HT-29 (cell line): Measurements from ENCODE around the gene WDR35. TPM values are rescaled to one million over a fixed set of nuclear protein-coding genes. Genes with fewer than 3 reads are reported as not detected.
A peak's percentile ranks its signal among the peaks of the same experiment; 100 is the strongest.
"Not testable (repeated sequence)": the region's sequence is repeated elsewhere in the genome, so short reads cannot be mapped to it uniquely, and the experiment has no call there.

Experiments
- DNase-seq: peaks from one replicate; pipeline ENCODE4 v3.0.0-alpha.2; 2015; ENCODE audit warnings: low spot score
- total RNA-seq: library from RNA; depleted of rRNA; stranded (reverse); fragments of >200 nt; shearing (Covaris generic); gene quantifications from 2 replicates; pipeline ENCODE4 v1.2.3, GENCODE V29; 2014

WDR35 gene
- total RNA-seq, 1 experiment from 2014 or later: 3.9 TPM

DNA sequence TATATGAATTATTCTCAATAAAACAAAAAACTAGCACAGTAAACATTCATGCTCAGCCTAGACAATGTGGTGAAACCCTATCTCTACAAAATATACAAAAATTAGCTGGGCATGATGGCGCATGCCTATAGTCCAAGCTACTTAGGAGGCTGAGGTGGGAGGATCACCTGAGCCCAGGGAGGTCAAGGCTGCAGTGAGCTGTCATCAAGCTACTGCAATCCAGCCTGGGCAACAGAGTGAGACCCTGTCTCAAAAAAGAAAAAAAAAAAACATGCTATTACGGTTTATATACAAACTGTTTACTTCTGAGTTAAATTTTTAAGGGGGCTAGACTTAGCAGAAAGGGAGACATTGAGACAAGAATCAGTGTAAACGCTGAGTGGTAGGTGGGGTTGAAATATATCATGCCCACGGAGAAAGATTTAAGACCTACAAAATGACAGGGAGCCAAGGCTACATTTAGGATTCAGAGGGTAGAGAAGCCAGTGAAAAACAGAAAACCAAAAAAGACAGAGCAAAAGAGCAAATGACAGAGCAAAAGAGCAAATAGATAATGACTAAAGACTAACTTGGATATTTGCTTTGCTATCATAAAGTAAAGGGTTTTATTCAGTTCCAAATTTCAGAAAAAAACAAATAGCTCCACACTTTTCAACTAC lies 95.6 kb downstream of the WDR35 start:
- no peak for DNase-seq

DNA sequence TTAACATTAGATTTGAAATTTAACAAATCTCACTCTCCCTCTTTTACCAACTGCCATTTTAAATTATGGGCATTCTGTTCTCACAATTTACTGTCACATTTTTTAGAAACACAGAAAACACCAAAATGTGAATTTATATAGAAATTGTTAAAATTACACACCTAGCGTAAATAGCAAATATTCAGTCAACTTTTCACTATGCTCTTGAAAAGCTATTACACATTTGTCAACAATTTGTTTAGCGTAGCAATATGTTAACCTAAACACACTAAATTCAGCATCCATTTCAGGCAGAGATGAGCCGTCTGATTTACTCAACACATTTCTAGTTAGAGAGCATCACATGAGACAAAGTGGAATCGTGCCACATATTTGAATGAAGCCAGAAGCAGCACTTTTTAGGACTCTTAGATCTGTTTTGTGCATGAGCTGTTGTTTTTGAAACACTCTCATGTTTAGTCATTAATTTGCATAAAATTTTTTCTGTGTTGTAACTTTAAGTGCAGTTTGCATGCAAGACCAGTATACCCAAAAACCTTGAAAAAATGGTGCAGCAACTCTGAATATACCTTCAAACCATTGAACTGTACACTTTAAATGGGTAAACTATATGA lies 96.3 kb downstream of the WDR35 start:
- DNase-seq: no peak

DNA sequence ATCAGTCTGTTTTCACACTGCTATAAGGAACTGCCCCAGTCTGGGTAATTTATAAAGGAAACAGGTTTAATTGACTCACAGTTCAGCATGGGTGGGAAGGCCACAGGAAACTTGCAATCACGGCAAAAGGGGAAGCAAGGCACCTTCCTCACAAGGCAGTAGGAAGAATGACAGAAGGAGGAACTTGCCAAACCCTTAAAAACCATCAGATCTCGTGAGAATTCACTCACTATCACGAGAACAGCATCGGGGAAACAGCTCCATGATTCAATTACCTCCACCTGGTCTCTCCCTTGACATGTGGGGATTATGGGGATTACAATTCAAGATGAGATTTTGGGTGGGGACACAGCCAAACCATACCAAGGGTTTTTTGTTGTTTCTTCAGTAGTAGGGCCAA lies 97.9 kb downstream of the WDR35 start:
- not testable (repeated sequence) for DNase-seq

DNA sequence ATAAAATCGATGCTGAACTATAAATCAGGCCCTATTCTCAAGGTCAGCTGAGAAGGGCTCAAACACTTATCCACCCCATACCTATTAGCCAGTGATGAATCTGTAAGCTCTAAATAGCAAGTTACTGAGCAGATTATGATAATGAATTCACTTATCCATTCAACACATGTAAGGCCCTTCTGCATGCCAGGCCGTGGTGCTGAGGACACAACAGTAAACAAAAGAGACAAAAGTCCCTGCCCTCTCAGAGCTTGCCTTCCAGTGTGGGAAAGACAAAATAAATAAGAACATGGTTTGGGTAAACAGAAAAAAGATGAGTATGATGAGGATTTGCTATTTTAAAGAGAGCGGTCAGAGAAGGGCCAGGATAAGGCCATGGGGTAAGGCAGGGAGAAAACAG lies 99.8 kb downstream of the WDR35 start:
- no peak for DNase-seq

DNA sequence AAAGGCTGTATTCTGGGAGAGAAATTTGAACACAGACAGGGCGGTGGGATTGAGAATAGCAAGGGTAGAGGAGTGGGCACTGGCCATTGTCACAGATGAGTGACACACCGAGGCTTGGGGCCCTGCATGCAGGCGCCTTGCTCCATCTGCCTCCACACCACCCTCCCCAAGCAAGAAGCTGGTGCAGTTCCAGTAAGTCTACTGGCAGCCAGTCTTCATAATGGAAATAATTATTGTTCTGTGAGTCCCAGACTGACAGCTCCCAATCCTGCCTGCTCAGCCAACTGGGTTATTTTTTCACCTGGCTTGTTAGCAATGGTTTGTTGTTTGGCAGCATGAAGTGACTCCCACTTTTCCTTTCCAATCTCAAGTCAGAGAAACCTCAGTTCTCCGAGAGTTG lies 101.1 kb downstream of the WDR35 start:
- DNase-seq: no peak

DNA sequence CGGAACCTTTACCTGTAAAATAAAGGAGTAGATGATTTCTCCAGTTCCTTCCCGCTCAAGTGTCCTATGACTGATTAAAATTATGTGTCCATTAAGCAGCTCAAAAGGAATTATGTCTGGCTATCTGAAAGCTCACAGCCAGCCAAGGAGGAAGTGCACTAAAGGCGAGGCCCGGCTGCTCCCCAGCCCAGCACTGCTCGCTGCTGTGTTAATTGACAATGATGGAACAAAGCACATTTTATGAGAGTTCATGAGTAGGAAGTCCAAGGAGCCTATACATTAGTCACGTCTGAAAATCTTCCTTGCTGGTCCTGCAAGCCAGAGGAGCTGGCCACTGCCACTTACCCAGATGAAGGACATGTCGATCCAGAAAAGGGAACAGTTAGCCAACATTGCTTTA lies 102.4 kb downstream of the WDR35 start:
- DNase-seq: peak; percentile 52

DNA sequence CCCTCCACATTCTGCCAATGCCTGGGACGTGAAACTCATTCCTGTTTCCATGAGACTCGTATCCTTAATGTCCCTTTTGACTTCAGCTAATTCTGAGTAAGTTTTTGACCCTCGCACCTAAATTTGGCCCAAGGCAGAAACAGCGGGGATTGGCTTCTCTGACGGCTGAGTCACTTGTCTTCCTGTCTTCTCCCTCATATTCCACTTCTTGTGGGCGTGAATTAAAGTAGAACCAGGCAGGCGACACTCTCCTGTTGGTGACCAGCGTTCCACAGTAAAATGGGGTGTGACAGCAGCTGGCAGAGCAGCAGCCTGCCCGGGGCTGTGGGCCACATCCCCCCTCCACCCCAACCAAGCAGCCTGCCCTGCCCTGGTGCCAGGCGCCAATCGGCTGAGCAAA lies 103.6 kb downstream of the WDR35 start:
- DNase-seq: no peak

DNA sequence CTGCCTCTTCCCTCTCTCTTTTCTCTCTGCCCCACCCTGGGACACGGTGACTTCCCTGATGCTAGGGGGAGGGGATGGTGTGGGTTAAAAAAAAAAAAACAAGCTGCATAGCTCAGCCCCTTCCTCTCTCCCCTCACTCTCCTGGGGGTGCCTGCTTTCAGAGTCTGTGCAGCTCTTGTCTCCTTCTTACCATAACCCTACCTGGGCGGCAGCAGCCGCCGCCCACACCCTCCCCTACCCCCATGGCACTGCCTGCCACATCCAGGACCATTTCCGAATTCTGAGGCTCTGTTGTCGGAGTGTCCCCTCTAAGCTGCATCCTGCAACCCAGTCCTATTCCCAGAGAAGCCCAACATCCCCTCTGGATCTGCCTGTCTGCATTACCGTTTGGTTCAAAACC lies 104.1 kb downstream of the WDR35 start:
- no peak for DNase-seq

DNA sequence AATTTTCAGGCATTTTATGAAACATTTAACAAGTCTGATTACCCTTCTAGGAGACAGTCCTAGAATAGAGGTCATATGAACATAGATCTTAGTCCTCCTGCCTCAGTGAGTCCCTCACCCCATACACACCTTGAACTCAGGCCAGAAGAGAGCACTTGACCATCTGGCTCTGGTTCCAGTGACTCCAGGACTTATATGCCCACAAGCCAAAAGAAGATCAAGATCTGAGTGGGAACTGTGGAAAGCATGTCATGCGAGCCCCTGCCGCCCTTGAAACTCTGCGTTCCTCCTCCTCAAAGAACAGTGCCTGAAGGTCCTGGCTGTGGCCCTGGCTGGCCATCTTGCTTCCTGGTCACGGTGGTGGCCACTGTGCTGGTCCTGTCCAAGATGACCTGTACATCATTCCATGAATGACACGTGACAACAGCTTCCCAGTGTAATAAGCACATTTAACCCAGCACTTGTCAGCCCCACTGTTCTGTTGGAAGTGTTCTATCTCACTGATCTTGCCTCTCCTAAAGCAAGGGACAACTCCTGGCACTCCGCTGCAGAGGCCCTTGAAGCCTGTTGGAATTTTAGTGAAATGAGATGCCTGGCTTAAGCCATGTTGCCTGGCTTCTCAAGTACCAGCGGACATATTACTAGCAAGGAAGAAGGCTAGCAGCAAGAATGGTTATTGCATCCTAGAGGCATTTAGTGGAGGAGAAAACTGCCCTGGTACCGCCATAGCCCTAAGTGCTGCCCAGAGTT lies 105.8 kb downstream of the WDR35 start:
- no peak for DNase-seq

DNA sequence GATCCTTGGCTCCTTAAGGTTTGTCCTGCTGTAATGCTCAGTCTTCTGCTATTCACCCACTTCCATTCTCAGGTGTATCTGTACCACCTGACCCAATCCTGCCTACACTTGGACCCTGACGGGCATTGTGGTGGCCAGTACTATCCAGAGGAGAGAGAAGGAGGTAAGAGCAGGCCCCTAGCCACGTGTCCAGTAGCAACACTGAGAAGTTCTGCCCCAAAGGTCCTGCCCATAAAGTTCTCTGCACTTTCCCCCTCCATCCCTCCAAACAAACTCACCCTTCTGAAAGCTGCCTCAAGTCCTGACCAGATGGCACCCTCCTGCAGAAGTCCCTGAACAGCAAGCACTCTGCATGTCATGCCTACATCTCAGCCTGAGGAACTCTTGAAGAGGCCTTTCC lies 106.4 kb downstream of the WDR35 start:
- DNase-seq: no peak

DNA sequence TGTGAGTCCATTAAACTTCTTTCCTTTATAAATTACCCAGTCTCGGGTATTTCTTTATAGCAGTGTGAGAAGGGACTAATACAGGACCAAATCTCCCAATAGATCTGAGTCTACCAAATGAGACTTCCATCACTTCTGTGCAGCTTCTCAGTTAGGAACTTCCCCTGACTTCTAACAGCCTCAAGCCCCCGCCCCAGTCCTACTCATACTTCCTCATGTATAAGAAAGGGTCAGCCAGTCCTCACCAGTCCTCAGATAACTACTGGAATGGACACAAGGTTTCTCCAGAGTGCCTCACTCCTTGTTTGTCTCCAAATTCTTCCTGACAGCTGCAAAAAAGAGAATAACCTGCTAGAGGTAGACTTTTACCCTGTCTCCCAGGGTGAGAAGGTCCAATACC lies 107.6 kb downstream of the WDR35 start:
- DNase-seq: no peak

DNA sequence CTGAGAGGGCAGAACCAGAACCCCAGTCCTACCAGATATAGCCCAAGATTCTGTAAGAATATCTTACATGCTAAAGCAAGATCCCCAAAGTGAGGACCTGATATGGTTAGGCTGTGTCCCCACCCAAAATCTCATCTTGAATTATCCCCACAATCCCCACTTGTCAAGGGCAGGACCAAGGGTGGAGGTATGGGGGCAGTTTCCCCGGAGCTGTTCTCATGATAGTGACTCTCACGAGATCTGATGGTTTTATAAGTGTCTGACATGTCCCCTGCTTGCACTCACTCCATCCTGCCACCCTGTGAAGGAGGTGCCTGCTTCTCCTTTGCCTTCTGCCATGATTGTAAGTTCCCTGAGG lies 108.0 kb downstream of the WDR35 start:
- no peak for DNase-seq

DNA sequence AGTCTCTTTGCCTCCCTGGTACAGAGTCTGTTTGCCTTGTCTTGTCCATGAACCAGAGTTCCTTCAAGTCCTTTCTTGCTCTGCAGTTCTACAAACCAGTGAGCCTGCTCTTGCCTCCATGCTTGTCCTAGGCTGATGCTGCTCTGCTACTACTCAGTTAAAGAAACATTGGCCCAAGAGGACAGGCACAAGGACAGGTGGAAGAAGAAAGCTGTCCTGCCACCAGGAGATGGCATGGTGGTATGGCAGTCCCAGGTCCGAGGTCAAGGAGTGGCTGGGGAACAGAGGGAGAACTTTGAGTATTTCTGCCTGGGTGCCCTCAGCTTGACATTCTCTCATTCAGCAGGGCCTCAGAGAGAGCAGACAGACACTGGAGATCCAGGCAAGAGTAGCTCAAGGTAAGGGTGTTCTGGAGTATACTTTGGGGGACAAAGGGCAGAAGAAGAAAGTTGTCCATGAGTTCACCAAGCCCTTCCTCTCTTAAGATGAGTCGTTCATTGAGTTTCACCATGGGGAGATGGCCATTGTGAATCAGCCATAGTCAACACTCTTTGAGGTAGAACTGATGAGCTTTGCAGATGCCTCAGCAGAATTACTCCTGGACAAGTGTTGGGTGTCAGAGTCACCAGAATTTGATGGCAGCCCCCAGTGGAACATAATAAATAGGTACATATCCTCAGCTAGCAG lies 108.5 kb downstream of the WDR35 start:
- DNase-seq: no peak

DNA sequence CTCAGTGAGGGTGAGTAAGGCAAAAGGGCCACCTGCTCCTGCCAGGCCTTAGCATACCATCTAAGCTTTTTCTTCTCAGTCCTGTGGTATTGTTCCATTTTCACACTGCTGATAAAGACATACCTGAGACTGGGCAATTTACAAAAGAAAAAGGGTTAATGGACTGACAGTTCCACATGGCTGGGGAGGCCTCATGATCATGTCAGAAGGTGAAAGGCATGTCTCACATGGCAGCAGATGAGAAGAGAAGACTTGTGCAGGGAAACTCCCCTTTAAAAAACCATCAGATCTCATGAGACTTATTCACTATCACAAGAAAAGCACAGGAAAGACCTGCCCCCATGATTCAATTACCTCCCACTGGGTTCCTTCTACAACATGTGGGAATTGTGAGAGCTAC lies 109.7 kb downstream of the WDR35 start:
- not testable (repeated sequence) for DNase-seq

DNA sequence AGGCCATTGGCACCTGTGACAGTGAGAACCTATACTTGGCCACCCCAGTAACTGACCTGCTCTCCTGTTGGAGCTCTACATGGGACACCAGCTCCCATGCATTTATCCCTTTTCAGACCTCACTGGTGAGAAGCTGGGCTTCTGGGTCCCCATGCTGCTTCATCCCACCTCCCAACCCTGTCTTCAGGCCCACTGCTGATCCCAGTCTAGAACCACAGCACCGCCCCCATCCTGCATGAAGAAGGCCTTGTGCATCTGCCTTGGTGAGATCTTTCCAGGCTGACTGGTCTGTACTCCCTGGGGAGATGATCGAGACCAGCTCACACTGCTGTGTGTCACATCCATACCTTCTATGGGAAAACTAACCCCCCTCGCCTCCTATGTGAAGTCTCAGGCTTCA lies 110.8 kb downstream of the WDR35 start:
- no peak for DNase-seq

DNA sequence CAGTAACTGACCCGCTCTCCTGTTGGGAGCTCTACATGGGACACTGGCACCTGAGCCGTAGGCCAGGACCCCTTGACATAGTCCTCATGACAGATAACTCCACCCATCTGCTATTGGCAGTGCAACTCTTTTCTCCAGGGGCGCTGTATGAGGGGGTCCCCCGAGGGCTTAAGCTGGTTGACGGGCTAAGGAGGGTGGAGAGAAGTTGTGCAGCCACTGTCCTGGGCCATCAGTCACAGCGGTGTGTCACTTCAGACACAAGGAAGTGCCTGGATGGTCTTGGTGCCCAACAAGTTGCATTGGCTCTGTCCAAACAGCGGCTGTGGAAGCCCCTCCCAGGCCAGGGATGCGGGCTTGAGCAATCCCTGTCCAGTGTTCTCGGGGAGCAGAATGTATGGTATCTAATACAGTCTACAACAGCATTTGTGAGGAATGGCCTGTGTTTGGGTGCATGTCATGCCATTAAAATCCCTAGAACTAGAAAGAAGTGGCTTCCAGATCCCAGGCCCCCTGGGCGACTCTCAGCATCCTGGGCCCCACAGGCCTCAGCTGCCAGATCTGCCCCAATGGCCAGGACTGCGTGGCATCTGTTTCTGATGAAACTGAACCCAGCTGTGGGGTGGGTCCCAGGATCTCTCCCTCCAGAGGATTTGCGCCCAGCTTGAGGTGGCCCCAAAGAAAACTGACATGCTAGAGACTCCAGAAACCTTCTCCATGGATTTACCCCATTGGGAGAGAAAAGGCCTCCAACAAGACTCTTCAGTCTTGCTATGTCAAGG lies 111.4 kb downstream of the WDR35 start:
- no peak for DNase-seq

DNA sequence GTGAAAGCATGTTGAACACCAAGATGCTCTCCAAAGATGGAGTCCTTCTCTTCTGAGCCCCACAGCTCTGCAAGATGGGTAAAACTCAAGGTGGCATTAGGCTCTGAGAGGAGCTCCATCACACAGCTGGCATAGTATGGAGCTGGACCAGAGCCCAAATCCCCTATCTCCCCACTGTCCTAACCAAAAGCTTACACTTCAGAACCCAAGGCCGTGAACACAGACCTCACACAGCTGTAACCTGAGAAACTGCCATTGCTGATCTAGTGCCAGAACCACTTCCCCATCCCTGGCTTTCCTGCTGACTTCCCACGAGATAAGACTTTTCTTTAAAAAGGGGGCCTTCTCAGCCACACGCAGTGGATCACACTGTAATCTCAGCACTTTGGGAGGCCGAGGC lies 113.2 kb downstream of the WDR35 start:
- no peak for DNase-seq

DNA sequence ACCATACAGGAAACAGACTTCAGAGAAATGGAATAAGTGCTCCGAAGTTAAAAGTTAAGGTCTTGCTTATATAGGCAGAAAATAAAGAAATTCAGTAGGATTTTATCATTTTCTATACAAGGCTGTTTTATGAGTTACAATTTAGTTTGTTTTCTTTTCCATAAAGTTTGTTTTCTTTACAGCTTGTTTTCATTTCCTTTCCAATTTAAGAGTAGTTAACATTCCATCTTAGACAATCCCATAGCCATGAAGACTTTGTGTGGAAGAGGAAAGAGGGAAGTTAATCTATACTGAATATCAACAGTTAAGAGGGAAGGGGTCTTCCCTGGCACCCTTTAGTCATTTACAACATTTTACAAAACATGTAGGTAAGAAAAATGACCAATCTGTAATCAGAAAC lies 114.6 kb downstream of the WDR35 start:
- no peak for DNase-seq

DNA sequence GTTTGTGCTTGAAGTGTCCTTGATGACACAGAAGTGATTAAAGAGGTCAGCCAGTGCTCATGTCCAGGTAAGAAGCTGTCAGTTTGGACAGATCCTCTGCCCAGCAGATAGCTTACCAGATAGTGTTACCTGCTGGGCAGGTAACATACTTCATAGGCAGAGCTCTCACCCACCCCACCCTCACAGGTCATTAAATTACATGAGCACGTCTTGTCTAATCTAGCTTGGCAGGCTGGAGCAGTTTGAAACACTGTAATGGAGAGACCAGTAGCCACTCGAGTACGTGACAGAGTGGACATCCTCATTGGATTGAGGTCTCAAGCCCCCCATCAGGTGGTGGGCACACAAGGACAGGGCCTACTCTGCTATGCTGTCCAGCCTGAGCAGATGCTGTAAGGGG lies 115.2 kb downstream of the WDR35 start:
- DNase-seq: no peak

DNA sequence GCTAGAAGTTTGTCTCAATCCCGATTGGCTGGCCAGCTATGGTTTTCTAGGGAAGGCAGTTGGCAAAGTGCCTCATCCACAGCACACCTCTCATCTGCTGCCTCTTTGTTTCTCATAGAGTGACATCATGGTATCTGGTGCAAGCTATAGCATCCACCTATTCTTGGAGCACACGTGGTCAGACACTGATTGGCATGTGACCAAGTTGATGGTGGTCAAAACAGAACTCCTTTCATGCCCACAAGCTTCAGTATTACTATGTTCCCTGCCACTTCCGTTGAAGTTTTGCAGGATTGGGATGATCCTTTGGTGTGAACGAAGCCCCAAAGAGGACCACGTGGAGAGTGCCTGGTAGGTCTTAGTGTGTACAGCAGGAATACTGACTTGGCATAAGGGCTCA lies 116.9 kb downstream of the WDR35 start:
- no peak for DNase-seq

DNA sequence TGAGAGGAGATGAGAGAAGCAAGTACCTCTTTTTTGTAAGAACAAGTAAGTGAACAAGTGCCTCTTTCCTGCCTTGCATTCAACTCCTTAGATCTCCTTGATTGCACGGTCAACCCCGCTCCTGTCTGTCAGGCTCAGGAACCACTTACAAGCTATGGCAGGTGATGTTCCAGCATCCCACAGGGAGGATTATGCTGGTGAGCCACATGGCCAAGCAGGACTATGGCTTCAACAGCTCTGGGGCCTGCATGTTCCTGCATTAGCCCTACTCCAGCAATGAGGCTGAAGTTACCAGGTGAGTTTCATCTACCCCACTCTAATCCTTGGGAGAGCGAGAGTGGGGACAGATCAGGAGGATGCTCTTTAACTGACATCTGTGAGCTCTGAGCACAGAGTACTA lies 117.6 kb downstream of the WDR35 start:
- no peak for DNase-seq

DNA sequence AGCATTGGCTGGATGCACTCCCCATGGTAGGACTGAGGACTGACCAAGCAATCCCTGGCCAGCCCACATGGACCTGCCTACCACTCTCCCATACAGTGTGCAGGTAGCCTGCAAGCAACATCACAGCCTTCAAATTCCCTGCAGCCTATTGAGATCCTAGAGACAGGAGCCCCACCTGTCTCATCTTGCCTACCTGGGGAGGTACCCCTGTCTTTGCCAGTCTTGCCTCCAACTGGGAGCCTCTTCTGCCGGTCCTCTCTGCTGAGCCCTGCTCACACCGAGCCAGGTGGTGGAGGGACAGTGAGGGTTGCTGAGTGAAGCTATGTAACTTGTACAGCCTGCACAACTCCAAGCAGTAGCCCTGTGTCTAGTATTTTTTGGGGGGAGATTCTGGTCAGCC lies 118.1 kb downstream of the WDR35 start:
- no peak for DNase-seq
